Fibroblast of gingiva (primary cell): Measurements from ENCODE around the gene EPB41L1.
A peak's percentile ranks its signal among the peaks of the same experiment; 100 is the strongest.

Experiments
- DNase-seq: peaks from one replicate; pipeline ENCODE4 v3.0.0-alpha.2; 2011; ENCODE audit warnings: low read depth

EPB41L1 gene

GRCh38 chr20:36155629-36155971 is 1.1 kb downstream of the EPB41L1 start:
- no peak for DNase-seq

DNA sequence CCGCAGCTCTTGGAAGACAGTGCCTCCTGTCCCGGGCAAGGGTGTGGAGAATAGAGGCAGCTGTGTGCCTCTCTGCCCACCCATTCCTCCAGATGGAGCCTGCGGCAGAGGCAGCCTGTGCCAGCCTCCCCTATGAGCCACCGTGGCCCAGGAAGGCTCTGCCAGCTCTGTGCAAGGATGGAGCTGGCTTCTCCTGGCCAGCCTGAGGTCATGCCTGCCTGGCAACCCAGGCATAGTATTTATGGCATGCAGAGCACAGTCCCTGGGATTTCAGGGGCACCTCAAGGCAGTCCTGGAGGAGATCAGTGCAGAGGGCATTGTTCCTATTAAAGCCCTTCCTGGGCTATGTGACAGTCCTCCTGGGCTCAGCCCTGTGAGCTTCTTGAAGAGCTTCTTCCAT is 1.5 kb downstream of the EPB41L1 start:
- DNase-seq: no peak

GRCh38 chr20:36157610-36158009 is 3.1 kb downstream of the EPB41L1 start:
- no peak for DNase-seq

DNA sequence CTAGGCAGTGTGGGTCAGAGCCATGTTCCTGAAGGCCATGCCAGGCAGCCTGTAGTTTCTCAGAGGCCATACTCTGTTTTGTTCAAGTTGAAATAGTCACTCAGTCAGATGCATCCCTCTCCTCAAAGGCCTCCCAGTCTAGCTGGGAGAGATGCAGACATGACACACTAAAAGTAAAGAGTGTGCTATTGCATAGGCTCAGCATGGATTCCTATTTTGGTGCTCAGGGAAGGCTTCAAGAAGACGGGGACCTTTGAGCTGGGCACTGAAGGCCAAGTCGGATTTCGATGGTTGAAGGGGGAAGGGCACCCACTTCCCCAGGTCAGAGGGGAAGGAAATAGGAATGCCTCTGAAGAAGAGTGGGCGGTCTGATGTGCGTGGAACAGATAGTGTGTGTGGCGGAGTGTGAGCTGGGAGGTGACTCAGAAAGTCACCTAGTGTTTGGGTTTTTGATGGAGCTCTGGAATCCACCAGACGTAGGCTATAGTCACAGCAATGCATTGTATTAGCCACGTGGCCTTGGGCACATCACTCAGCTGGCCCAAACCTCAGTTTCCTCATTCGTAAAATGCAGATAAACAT is 3.7 kb downstream of the EPB41L1 start:
- DNase-seq: no peak

DNA sequence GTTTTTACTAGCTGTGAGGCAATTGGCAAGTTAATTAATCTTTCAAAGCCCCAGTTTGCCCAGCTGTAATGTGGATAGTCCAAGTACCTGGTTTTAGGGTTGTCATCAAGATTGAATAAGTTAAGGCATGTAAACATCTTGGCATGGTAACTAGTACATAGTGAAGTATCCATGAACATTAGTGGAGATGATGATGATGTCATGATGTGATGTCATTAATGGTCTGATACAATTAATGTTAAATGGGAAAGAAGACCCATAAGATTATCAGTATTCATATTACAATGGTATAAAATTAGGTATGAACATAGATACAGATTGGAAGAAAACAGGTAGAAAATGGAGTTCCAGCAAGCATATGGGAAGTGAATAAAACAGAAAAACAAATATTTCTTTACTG is 5.3 kb downstream of the EPB41L1 start:
- DNase-seq: no peak

- no peak for DNase-seq
These were observed 7.9 kb downstream of the EPB41L1 start for GRCh38 chr20:36162272-36162966.

- peak; percentile 34 for DNase-seq
These were observed 13.5 kb downstream of the EPB41L1 start for GRCh38 chr20:36167902-36168503.

- no peak for DNase-seq
These were observed 16.1 kb downstream of the EPB41L1 start for GRCh38 chr20:36170542-36171215.

DNA sequence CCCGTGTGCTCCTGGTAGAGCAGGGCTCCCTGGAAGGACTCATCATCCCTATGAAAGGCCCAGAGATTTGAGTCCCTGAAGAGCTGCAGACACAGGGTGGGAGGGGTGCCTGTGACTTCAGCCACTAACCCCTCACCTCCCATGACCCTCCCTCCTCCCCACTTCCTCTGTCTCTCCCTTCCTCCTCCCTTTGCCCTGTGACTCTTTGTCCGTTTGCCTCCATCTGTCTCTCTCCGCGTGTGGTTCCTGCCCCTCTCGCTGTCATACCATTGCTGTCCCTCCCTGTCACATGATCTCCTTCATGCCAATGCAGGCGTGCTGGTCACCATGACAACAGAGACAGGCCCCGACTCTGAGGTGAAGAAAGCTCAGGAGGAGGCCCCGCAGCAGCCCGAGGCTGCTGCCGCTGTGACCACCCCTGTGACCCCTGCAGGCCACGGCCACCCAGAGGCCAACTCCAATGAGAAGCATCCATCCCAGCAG is 19.0 kb downstream of the EPB41L1 start:
- no peak for DNase-seq

- DNase-seq: no peak
These were observed 20.5 kb downstream of the EPB41L1 start for GRCh38 chr20:36175016-36175415.

DNA sequence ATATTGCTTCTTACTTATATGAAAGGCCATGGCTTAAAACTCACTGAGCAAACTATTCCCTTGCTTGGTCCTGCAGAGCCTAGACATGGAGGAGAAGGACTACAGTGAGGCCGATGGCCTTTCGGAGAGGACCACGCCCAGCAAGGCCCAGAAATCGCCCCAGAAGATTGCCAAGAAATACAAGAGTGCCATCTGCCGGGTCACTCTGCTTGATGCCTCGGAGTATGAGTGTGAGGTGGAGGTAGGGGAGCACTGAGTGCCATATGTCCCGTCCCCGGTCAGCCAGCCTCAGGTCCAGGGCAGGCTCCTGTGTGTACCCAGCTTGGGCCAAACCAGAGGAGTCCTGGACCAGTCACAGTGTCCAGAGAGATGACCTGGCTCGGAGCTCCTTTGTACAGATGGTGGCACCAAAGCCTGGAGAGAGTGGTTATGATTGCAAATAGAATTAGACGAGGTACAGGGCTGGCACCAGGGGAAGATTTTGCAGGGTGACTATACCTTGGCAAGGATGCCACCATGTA is 21.0 kb downstream of the EPB41L1 start:
- no peak for DNase-seq

- no peak for DNase-seq
These were observed 23.2 kb downstream of the EPB41L1 start for GRCh38 chr20:36177716-36178115.

DNA sequence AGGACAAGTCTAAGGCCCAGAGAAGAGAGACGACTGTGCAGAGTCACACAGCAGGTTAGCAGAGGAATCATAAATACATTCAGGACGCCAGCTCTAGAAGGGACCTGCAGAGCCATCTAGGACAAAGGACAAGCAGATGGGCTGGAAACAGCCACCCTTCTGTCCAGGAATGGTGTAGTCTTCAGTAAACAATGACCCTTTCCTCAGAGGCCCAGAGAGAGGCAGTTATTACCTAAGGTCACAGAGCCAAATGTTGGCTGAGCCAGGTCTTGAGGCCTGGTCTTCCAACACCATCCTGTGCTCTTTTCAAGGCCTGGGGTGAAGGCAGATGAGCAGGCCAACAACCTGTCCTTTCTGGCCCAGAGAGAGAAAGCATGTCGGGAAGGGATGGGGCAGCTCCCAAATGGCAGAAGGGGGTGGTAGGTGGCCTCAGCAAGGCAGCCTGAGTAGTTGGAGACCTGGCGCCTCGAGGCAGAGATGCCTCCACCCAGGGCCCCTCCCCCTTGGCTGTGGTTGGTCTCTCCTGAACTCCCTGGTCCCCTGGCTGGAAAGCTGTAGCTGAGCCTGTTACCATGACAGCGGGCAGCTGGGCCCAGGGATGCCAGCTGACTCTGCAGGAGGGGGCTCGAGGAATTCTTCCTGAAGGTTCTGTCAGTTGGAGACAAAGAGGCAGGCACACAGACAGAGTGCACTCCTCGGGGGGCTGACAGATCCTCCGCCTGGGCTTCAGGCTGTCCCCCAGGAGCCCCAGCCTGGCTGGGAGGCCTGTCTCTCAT is 24.8 kb downstream of the EPB41L1 start:
- DNase-seq: no peak

GRCh38 chr20:36180323-36180722 is 25.8 kb downstream of the EPB41L1 start:
- no peak for DNase-seq

DNA sequence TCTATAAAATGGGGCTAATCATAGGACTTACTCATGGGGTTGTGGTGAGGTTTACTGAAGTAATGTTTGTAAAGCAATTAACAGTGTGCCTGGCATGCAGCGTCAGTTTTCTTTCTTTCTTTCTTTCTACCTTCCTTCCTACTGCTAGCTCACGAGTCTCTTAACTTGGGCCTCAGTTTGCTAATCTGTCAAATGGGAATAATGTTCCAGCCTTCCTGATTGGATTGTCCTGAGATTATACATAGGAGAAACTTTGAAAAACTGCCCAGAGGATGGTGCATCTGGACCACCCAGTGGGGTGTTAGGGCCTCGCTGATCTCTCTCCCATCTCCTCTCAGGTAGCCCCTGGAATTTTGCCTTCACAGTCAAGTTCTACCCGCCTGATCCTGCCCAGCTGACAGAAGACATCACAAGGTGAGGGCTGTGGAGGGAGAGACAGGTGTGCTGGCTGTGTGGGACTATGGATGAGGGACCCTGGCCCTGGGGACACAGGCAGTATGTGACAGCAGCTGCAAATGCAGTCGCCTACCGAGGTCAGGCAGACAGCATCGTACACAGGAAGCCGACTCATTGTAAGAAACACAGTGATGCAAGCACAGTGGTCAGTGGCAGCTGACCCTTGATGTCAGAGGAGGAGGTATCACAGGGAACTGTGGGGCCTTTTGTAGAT is 27.5 kb downstream of the EPB41L1 start:
- peak; percentile 64 for DNase-seq

DNA sequence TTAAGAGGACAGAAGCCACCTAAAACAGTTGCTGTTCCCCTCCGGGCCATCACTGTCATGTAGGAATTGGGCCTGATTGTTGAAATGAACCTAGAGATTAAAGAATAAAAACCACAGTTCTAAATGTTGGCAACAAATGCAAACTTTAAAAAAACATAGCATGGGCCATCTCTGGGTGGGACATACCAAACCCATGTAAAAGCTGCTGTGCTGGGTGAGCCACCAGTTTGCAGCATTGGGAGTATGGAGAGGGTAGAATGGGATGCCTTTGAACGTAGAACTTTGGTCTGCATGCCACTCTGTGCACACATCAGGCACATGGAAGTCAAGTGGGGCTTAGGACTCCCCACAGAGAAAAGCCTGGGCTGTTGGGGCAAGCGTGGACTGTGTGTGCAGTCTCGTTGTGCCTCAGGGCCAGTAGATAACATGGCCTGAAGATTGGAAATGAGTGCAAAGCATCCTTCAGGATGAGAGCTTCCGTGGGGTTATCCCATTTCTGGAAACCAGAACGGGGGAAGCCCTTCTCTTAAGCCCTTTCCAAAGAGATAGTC is 28.1 kb downstream of the EPB41L1 start:
- no peak for DNase-seq

- DNase-seq: no peak
These were observed 28.8 kb downstream of the EPB41L1 start for GRCh38 chr20:36183155-36183944.

DNA sequence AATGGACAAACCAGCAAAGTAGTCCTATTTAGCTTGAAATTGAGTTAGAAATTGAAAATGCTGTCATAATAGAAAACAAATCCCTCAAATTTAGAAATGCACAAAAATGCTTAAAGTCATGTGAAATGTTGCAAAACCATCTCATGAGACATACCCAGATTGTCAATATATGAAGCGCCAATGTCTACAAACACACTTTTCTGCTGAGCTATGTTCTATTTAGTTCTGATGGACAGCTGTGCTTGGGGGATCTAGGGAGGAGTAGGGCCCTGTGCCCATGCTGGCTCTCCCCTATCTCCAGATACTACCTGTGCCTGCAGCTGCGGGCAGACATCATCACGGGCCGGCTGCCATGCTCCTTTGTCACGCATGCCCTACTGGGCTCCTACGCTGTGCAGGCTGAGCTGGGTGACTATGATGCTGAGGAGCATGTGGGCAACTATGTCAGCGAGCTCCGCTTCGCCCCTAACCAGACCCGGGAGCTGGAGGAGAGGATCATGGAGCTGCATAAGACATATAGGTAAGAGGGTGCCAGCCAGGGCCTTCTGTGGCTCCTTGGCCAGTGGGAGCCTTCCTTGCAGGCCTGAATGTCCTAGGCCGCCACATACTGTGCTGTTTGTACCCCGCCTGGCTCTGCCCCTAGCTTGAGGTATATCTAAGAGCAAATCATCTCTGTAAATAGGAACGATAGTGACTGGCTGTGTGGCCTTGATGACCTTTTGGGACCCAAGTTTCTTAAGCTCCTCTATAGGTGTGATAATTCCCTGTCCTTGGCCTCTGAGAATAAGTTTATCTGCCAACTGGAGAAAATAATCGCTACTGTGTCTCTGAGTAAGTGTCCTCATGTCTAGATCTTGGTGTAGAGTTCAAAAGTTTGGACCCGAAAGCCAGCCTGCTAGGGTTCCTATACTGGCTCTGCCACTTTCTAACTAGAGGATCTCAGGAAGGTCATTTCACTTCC is 30.6 kb downstream of the EPB41L1 start:
- no peak for DNase-seq
